GM18507 (cell line): ENCODE data around the gene RASSF7.
"Not testable (repeated sequence)": the region's sequence is repeated elsewhere in the genome, so short reads cannot be mapped to it uniquely, and the experiment has no call there.

Experiments
- DNase-seq: peaks from one replicate; pipeline ENCODE4 v3.0.0; 2011; ENCODE audit warnings: low read depth; ENCODE audit not compliant: insufficient read length; ENCODE audit errors: extremely low spot score
- FAIRE-seq: peaks from 2 replicates; lab custom pipeline; 2011; peaks lifted over from hg19 to GRCh38; lab: Jason Lieb, UNC

RASSF7 gene

DNA sequence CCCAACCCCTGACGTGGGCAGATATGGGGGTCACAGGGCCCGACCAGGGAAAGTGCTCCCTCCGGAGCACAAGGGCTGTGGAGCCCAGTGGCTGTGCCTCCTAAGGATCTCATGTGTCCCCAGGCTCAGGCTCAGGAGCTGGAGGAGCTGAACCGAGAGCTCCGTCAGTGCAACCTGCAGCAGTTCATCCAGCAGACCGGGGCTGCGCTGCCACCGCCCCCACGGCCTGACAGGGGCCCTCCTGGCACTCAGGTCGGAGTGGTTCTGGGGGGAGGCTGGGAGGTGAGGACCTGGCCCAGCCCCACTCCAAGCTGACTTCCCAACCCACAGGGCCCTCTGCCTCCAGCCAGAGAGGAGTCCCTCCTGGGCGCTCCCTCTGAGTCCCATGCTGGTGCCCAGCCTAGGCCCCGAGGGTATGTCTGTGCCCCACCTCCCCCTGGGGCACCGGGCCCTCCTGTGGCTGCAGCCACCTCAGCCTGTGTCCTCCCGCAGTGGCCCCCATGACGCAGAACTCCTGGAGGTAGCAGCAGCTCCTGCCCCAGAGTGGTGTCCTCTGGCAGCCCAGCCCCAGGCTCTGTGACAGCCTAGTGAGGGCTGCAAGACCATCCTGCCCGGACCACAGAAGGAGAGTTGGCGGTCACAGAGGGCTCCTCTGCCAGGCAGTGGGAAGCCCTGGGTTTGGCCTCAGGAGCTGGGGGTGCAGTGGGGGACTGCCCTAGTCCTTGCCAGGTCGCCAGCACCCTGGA, 2.5 kb downstream of the RASSF7 start:
- DNase-seq: no peak
- no peak for FAIRE-seq

DNA sequence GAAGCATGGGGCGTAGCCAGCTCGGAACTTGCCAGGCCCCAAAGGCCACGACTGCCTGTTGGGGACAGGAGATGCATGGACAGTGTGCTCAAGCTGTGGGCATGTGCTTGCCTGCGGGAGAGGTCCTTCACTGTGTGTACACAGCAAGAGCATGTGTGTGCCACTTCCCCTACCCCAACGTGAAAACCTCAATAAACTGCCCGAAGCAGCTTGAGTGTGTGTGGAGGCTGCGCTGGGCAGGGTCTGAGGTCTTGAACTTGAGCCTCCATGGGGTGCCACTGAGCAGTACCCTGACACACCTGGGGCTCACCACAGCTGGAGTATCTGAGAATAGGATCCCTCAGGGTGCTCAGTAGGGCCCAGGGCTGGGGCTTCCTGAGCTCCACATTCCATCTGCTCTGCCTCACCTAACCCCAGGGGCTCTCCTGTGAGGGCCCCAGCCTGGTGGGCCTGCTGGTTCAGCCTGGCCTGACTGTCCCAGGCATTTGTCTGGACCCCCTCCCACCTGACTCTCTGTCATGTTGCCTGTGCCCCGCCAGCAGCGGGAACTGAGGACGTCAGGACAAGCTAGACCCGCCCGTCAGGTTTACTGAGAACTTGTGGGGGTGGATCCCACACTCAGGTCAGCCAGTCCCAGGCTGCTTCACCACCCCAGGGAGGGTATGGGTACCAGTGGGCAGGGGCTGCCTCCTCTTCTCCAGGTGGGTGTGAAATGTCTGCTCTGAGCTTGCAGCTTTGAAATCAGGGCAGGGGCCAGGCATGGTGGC, 3.2 kb downstream of the RASSF7 start:
- no peak for DNase-seq
- no peak for FAIRE-seq

DNA sequence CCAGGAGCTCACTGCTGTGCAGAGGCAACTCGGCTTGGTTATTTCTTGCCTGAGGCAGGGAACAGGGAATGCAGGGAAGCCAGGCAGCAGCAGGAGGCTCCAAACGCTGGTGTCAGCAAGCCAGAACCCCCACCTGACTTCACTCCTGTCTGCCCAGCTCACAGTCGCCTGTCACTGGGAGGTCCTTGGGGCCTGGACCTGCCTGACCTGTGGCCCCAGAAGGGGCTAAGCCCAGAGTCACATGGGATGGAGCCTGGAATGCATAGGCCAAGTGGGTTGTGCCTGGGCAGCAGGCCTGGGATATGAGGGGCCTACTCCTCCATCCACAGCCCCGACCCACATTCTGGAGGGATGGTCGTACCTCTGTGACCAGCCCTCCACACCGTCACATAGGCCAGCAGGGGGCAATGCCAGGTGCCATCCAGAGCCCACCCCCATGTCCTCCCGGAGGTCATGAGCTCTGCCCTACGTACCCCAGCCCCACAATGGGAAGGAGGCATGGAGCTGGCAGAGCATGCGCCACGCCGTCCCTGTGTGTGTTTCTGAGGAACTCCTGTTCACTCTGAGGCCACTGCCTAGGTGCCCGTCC, 5.2 kb downstream of the RASSF7 start:
- DNase-seq: no peak
- no peak for FAIRE-seq

DNA sequence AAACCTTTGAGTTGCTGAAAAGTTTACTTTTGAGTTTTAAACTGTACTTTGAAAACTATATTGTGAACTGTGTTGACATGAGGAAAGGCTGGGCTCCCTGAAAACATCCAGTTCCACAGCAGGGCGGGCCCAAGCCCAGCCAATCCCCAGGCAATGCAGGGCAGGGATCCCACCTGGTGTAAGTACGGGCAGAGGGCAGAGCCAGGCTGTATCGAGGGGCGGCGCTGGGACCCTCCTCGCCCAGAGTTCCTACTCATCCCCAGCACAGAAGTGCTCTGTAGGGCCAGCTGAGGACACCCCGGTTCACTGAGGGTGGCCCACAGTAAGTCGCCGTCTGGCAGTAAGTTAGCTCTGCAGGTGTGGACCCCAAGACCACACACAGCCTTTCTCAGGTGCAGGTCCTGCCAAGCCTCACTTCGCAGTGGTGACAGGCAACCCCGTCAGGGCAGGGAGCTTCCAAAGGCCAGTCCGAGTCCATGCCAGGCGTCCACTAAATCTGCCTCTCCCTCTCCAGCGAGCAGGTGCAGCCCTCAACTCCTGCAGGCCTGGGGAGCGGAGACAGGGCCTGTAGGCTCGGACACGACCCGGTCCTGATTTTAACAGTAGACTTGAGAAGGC, 6.3 kb downstream of the RASSF7 start:
- no peak for DNase-seq
- FAIRE-seq: no peak

- DNase-seq: no peak
- no peak for FAIRE-seq
These were observed 7.0 kb downstream of the RASSF7 start for GRCh38 chr11:567629-568292.

DNA sequence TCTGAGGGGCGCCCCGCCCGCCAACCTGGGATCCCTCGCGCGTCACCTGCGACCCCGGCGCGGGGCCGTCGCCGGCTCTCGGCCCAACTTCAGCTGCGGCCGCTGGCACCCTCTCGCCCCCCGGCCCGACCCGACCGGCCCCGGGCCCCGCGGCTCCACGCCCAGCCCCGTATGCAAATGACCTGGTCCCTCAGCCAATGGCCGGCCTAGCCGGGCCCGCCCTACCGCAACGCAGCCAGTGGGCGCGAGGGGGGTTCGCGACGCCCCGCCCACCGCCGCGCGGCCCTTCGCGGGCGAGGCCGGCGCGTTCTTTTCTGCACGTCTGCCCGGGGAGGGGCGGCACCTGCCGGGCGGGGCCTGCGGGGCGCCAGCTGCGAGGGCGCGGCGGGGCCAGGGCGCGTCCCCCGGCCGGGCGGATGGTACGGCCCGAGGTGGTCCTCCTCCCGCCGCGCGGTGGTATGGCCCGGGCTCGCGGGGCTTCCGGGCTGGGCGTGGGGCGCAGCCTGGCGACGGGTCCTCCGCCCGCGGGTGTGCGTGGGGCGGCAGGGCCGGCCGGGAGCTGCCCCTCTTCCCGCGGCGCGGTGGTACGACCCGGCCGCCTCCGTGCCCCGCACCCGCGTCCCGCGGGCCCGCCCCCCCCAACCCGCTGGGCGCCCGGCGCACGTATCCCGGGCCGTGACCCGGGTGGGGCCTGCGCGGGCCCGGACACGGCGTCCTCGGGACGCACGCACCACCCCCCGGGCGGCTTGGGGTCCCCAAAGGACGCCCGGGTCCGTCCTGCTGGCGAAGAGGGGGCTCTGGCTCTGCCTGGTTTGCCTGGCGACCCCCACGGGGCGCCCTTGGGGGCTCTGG, 7.8 kb downstream of the RASSF7 start:
- peak; percentile 96 for DNase-seq
- FAIRE-seq: peak; percentile 97

- DNase-seq (no peak), FAIRE-seq (no peak)
These were observed 8.6 kb downstream of the RASSF7 start for GRCh38 chr11:569158-569885.

GRCh38 chr11:571802-572185, 11.0 kb downstream of the RASSF7 start:
- FAIRE-seq: no peak
- no peak for DNase-seq

GRCh38 chr11:573146-573759, 12.5 kb downstream of the RASSF7 start:
- FAIRE-seq: no peak

GRCh38 chr11:574031-574570, 13.3 kb downstream of the RASSF7 start:
- not testable (repeated sequence) for FAIRE-seq, DNase-seq

More at GRCh38 chr11:573146-573759, 12.5 kb downstream of the RASSF7 start:
- DNase-seq: no peak

GRCh38 chr11:574632-575312, 14.0 kb downstream of the RASSF7 start:
- no peak for FAIRE-seq
- DNase-seq: no peak

DNA sequence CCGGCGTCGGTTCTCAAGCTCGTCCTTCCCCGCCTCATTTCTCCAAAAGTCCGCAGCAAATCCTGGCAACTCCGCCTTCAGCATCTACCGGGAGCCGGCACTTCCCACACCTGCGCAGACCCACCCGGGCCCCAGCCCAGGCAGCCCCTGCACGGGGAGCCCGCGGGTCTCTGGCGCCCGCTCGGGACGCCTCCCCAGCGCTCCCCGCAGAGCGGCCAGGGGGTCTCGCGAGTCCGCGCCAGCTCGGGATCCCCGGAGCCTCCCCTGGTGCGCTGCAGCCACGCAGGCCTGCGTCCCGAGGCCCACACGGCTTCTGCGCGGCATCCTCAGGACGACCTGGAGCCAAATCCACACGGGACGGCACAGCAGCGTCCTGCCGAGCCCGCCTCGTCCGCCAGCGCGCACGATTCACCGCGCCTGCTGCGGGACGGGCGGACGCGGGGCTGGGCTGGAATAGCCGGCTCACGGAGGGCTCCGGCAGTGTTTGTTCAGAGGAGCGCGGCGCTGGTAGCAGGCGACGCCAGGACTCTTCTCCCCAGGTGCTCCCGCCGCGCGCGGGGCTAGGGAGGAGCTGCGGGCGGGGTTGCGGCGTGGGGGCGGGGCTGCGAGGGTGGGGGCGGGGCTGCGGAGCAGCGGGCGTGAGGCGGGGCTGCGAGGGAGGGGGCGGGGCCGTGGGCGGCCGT, 14.7 kb downstream of the RASSF7 start:
- FAIRE-seq: no peak

DNA sequence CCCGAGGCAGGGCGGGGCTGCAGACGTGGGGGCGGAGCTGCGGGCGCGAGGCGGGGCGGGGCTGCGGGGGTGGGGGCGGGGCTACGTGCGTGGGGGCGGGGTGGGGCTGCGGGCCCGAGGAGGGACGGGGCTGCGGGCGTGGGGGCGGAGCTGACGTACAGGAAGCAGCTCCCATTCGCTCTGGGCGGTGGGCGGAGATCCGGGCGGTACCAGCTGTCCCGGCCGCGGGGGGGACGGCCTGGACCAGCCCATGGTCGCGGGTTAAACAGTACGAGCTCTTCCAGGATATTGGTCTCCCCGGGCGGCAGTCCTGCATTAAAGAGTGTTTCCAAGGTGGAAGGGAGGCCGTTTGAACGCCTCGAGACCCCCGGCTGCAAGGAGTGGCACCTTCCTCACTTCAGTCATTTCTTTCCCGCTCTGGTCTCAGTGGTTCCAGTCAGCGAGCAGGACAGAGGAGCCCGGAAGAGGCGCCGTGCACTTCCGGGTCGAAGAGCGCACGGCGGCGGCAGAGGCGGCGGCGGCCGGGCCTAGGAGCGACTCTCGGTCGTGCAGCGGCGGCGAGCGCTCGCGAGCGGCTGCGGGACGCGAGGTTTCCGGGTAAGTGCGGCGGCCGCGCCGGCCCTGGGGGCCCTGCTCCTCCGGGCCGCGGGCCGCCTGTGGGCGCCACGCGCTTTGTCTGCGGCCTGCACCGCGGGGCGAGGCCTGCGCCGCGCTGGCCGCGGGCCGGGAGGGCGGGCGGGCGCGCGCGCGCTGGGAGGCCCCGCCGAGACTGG, 15.4 kb downstream of the RASSF7 start, which contains the start of gene PHRF1:
TSS of gene PHRF1 (plus strand) at position 475 of the 773 bp plus-strand sequence. CDS start 5,043 bp downstream, outside the sequence.
- DNase-seq (peak; percentile 98), FAIRE-seq (peak; percentile 86)

More for the DNA sequence above, 14.7 kb downstream of the RASSF7 start:
- DNase-seq: no peak

GRCh38 chr11:576811-577610, 16.2 kb downstream of the RASSF7 start:
- DNase-seq (no peak), FAIRE-seq (no peak)

GRCh38 chr11:577611-577894, 16.8 kb downstream of the RASSF7 start:
- FAIRE-seq: no peak

More at GRCh38 chr11:577611-577894, 16.8 kb downstream of the RASSF7 start:
- DNase-seq: no peak
